Measurements from ENCODE around the gene KCNH3. TPM values are rescaled to one million over a fixed set of nuclear protein-coding genes. Genes with fewer than 3 reads are reported as not detected.

KCNH3 gene
- total and polyA plus RNA-seq, 9 donors, result 0.13 to 5.9 (median 0.72) TPM; not detected in 2

DNA sequence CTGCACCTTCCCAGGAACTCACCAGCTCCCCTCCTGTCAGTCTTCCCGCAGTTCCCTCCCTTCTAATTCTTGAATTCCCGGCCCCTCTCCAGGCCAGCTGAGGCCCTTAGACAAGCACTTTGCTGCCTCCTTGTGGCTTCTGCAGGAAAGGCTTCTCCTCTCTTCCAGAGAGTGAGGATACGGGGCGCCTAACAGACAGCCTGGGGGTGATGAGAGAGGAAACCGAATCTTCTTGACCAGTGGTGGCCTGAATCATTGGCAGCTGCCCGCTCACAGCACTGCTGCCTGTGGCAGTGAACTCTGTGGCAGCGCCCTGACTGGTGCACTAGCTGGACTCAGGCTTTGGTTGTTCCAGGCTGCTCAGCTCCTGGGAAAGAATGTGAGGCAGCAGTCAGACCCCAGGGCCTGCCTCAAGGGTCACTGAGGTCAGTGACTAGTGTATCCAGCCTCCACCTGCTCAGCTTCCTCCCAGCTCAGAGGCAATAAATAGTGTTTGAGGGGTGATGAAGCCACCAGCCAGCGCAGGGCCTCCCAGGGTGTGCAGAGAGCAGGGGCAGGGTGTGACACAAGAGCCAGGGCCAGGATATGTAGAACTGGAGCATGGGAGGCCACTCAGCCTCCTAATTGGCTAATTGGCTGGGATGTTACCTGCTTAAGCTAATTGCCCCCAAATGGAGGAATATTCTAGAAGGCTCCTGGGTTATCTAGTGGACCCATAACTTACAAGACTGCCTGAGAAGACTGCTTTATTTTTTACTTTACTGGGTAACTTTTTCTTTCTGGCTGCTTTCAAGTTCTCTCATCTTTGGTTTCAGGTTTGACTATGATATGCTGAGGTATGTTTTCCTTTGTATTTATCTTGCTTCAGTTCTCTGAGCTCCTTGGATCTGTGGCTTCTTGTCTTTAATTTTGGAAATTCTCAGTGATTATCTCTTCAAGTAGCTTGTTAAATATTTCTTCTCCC, 42.0 kb downstream of the KCNH3 start:
- peak; percentile 56 to 71 (median 61) for DNase-seq
- no peaks in the 10 kb centered on the region for H3K9me3 ChIP-seq
- WGBS, 3 donors, result 36 to 43% (median 41%) methylated on average over 8 of the region's 8 CpGs
- intact Hi-C loops (cut with DNase I), result no loop called here
- H3K4me1 ChIP-seq (ENCODE audit: insufficient read depth), result peaks cover 11% of the 10 kb centered on the region
- no peaks in the 10 kb centered on the region for H3K27me3 ChIP-seq
- TF ChIP-seq, protein P1, sequence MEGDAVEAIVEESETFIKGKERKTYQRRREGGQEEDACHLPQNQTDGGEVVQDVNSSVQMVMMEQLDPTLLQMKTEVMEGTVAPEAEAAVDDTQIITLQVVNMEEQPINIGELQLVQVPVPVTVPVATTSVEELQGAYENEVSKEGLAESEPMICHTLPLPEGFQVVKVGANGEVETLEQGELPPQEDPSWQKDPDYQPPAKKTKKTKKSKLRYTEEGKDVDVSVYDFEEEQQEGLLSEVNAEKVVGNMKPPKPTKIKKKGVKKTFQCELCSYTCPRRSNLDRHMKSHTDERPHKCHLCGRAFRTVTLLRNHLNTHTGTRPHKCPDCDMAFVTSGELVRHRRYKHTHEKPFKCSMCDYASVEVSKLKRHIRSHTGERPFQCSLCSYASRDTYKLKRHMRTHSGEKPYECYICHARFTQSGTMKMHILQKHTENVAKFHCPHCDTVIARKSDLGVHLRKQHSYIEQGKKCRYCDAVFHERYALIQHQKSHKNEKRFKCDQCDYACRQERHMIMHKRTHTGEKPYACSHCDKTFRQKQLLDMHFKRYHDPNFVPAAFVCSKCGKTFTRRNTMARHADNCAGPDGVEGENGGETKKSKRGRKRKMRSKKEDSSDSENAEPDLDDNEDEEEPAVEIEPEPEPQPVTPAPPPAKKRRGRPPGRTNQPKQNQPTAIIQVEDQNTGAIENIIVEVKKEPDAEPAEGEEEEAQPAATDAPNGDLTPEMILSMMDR (IDR thresholded peaks at IDR 0.05), result peak; percentile 34 to 46 (median 43)
- no peak for TF ChIP-seq EP300 (IDR thresholded peaks at IDR 0.05)
- no peak overlapping the region for H3K27ac ChIP-seq
- no peaks in the 10 kb centered on the region for H3K36me3 ChIP-seq
- H3K4me3 ChIP-seq, result no peak overlapping the region

DNA sequence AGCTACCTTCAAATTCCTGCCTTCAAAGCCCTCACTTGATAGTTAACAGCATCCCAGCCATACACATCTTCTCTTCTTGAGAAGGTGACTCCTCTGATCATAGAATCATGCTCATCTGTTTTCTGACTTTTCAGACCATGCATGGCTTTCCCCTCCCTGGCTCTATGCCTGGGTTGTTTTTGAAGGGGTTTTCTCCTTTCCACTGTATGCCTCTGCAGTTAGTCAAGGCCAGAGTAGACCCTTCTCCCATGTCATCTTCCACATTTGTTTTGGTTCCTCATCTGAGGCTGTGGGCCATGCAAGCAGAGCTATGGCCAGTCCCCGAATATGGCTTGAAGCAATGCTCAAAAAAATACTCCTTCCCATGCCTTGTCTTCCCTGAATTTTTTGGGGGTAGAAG, 43.4 kb downstream of the KCNH3 start:
- no peak for DNase-seq
- H3K9me3 ChIP-seq, result no peaks in the 10 kb centered on the region
- intact Hi-C loops (cut with DNase I), result no loop called here
- no peak overlapping the region for H3K4me3 ChIP-seq
- H3K36me3 ChIP-seq, result no peaks in the 10 kb centered on the region
- TF ChIP-seq, protein P1 (IDR thresholded peaks at IDR 0.05), result no peak
- TF ChIP-seq POLR2A (IDR thresholded peaks at IDR 0.05) (no peak), EP300 (IDR thresholded peaks at IDR 0.05) (no peak)
- no peak overlapping the region for H3K27ac ChIP-seq
- peaks cover 11% of the 10 kb centered on the region for H3K4me1 ChIP-seq (ENCODE audit: insufficient read depth)
- no peaks in the 10 kb centered on the region for H3K27me3 ChIP-seq
- 69 to 83% (median 76%) methylated on average over 1 of the region's 1 CpG for WGBS, 3 donors

DNA sequence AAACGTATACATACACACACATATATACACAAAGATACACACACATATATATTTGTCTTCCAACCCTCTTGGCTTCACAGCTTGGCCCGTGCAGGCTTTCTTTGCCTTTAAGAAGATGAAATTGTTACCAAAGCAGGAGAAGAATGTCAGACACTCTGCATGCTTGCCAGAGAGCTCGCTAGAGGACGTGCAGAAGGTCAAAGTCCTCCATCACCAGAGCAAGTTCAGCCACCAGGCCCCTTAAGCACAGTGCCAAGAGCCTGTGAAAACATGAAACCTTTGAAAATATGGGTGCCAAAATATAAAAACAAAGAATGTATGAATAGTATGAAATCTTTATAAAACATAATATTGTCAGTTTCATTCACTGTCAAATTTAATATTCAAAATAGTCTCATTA, 44.0 kb downstream of the KCNH3 start:
- TF ChIP-seq, protein P1 (IDR thresholded peaks at IDR 0.05), result no peak
- TF ChIP-seq POLR2A (IDR thresholded peaks at IDR 0.05) (no peak), EP300 (IDR thresholded peaks at IDR 0.05) (no peak)
- intact Hi-C loops (cut with DNase I), result no loop called here
- 10 to 15% (median 11%) methylated on average over 4 of the region's 4 CpGs for WGBS, 3 donors
- H3K4me3 ChIP-seq, result no peak overlapping the region
- H3K9me3 ChIP-seq, result no peaks in the 10 kb centered on the region
- peak in 1 of 5 donors; percentile 18 for DNase-seq
- H3K27me3 ChIP-seq, result no peaks in the 10 kb centered on the region
- peaks cover 11% of the 10 kb centered on the region for H3K4me1 ChIP-seq (ENCODE audit: insufficient read depth)
- no peaks in the 10 kb centered on the region for H3K36me3 ChIP-seq
- H3K27ac ChIP-seq, result no peak overlapping the region

DNA sequence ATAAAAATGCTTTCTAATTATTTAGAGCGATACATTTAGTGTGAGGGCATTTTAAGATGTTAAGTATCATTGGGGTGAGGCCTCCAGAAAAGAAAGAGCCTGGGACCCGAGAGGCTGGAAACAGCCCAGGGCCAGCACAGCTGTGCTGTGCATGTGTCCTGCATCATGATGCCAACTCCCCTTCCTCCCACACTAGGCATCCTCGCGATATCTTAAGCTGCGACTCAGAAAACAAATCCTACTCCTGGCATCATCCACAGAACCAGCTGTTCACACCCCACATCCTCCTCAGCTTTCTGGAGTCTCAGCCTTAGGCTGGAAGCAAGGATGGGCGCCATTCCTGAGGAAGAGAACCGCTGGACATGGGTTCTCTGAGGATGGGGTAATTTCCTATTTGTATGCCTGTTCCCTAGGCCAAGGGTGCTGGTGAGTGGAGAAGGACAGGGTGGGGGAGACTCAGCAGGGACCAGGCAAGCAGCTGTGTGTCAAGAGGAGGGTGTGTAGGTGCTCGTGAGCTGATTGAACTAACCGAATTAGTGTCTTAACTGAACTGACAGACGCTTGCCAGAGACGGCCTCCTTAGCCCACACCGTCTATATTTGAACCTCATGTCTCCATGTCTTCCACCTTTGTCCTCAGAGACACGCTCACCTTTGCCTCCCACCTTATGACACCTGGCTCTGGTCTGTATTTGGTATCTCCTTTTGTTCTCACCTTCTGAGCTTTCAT, 44.7 kb downstream of the KCNH3 start:
- Histone ChIP-seq H3K9me3 (no peaks in the 10 kb centered on the region), H3K4me1 (ENCODE audit: insufficient read depth) (peaks cover 11% of the 10 kb centered on the region), H3K27me3 (no peaks in the 10 kb centered on the region), H3K4me3 (no peak overlapping the region), H3K36me3 (no peaks in the 10 kb centered on the region), H3K27ac (no peak overlapping the region)
- peak in 1 of 5 donors; percentile 18 for DNase-seq
- intact Hi-C loops (cut with DNase I), result no loop called here
- TF ChIP-seq, protein P1 (IDR thresholded peaks at IDR 0.05), result no peak
- TF ChIP-seq EP300 (IDR thresholded peaks at IDR 0.05), result no peak
- TF ChIP-seq POLR2A (IDR thresholded peaks at IDR 0.05), result no peak
- 51 to 58% (median 51%) methylated on average over 13 of the region's 13 CpGs for WGBS, 3 donors
